Activated CD8-positive, alpha-beta T cell treated with anti-CD3 and anti-CD28 coated beads for 36 hours (primary cell): Measurements from ENCODE around the gene ME3. TPM values are rescaled to one million over a fixed set of nuclear protein-coding genes. Genes with fewer than 3 reads are reported as not detected.

Experiments used
- ATAC-seq: fragments of 200-7000 bp; cut with Tn5 transposase; one replicate; pipeline ENCODE4 v1.10.0; 2021; ENCODE audit warnings: mild to moderate bottlenecking, moderate library complexity
- CTCF ChIA-PET: fragments of 350-600 bp; sonication (Branson Sonifier 250); formaldehyde crosslinking; loops from one replicate; lab custom pipeline; 2021; ENCODE audit warnings: antibody characterized with exemption; lab: Charles Lee
- POLR2A ChIA-PET: fragments of 350-600 bp; sonication (Branson Sonifier 250); formaldehyde crosslinking; loops from one replicate; lab custom pipeline; 2021; ENCODE audit warnings: antibody characterized with exemption; lab: Charles Lee
- DNase-seq: peaks from one replicate; pipeline ENCODE4 v3.0.0-alpha.2; 2020
- H3K27ac Mint-ChIP-seq: one replicate; pipeline ENCODE4 v1.8.0; 2021; ENCODE audit warnings: mild to moderate bottlenecking, mixed read lengths
- H3K27me3 Mint-ChIP-seq: one replicate; pipeline ENCODE4 v1.8.0; 2021; ENCODE audit warnings: mixed read lengths
- H3K36me3 Mint-ChIP-seq: one replicate; pipeline ENCODE4 v1.8.0; 2021; ENCODE audit warnings: low read depth, mixed read lengths
- H3K4me1 Mint-ChIP-seq: one replicate; pipeline ENCODE4 v1.8.0; 2021; ENCODE audit warnings: low read depth, mixed read lengths
- H3K4me3 Mint-ChIP-seq: one replicate; pipeline ENCODE4 v1.8.0; 2021; ENCODE audit warnings: mild to moderate bottlenecking, moderate library complexity, mixed read lengths
- H3K9me3 Mint-ChIP-seq: one replicate; pipeline ENCODE4 v1.8.0; 2021; ENCODE audit warnings: mixed read lengths
- CTCF ChIP-seq: fragments of 200-600 bp; IDR thresholded peaks from one replicate; pipeline ENCODE4 v1.8.0; 2022; ENCODE audit warnings: antibody characterized with exemption, mild to moderate bottlenecking
- intact Hi-C: fragments of 100-400 bp; cut with micrococcal nuclease; formaldehyde crosslinking; loops from one replicate; pipeline ENCODE4 v1.10.0; 2022
- total RNA-seq, 2 experiments: library from RNA; stranded (reverse); gene quantifications; one replicate each; pipeline ENCODE4 v1.2.3, GENCODE V29; 2021

The ME3 gene
- total RNA-seq, 2 experiments from 2014 or later, result 5.0 to 6.2 TPM

GRCh38 chr11:86459682-86460460 lies 212.5 kb downstream of the ME3 start:
- ChIA-PET CTCF (interaction anchor here (1.0 to 2.0 kb wide), 2 partner anchors 148 to 155 kb away, joined by 3 to 4 read pairs; no protein-coding TSS in a partner anchor), POLR2A (no interaction called here)
- Mint-ChIP-seq H3K9me3 (no peaks in the 10 kb centered on the region), H3K27me3 (no peaks in the 10 kb centered on the region), H3K4me1 (peaks cover 16% of the 10 kb centered on the region), H3K27ac (no peak overlapping the region), H3K4me3 (no peak overlapping the region), H3K36me3 (no peaks in the 10 kb centered on the region)
- no peak for TF ChIP-seq CTCF
- intact Hi-C loops, result loop anchor here (5.0 to 10.0 kb wide), 3 partner anchors 132 to 215 kb away; partner anchors contain the start of gene ME3
- ATAC-seq (no peak), DNase-seq (no peak)

GRCh38 chr11:86459002-86459385 lies 213.4 kb downstream of the ME3 start:
- no peaks in the 10 kb centered on the region for H3K9me3 Mint-ChIP-seq
- ATAC-seq (no peak), DNase-seq (no peak)
- ChIA-PET POLR2A (no interaction called here), CTCF (interaction anchor here (2.0 kb wide), 1 partner anchor 156 kb away, joined by 4 read pairs; no protein-coding TSS in a partner anchor)
- H3K4me3 Mint-ChIP-seq, result no peak overlapping the region
- no peaks in the 10 kb centered on the region for H3K27me3 Mint-ChIP-seq
- no peak for TF ChIP-seq CTCF
- H3K4me1 Mint-ChIP-seq, result peaks cover 16% of the 10 kb centered on the region
- intact Hi-C loops, result loop anchor here (5.0 to 10.0 kb wide), 3 partner anchors 133 to 216 kb away; partner anchors contain the start of gene ME3
- no peak overlapping the region for H3K27ac Mint-ChIP-seq
- no peaks in the 10 kb centered on the region for H3K36me3 Mint-ChIP-seq

GRCh38 chr11:86458294-86459001 lies 214.0 kb downstream of the ME3 start:
- Mint-ChIP-seq H3K27ac (no peak overlapping the region), H3K36me3 (no peaks in the 10 kb centered on the region), H3K27me3 (no peaks in the 10 kb centered on the region), H3K4me3 (no peak overlapping the region), H3K4me1 (peaks cover 18% of the 10 kb centered on the region), H3K9me3 (no peaks in the 10 kb centered on the region)
- DNase-seq (no peak), ATAC-seq (no peak)
- CTCF ChIA-PET, result interaction anchor here (1.1 to 2.3 kb wide), 4 partner anchors 16 to 156 kb away, joined by 3 to 32 read pairs (median 6); no protein-coding TSS in a partner anchor
- no peak for TF ChIP-seq CTCF
- POLR2A ChIA-PET, result no interaction called here
- intact Hi-C loops, result loop anchor here (5.0 to 10.0 kb wide), 3 partner anchors 134 to 216 kb away; partner anchors contain the start of gene ME3

GRCh38 chr11:86456075-86456939 lies 216.1 kb downstream of the ME3 start:
- ChIA-PET POLR2A (no interaction called here), CTCF (interaction anchor here (0.6 to 3.4 kb wide), 32 partner anchors 9 to 1443 kb away, joined by 3 to 32 read pairs (median 3); partner anchors contain the start of gene CCDC83)
- Mint-ChIP-seq H3K4me3 (no peak overlapping the region), H3K36me3 (no peaks in the 10 kb centered on the region), H3K4me1 (peaks cover 18% of the 10 kb centered on the region), H3K9me3 (no peaks in the 10 kb centered on the region), H3K27ac (no peak overlapping the region), H3K27me3 (no peaks in the 10 kb centered on the region)
- DNase-seq (peak; percentile 92), ATAC-seq (peak; percentile 93)
- peak; percentile 94 for TF ChIP-seq CTCF
- intact Hi-C loops, result loop anchor here (5.0 to 10.0 kb wide), 3 partner anchors 136 to 218 kb away; partner anchors contain the start of gene ME3
